MM.1S (cell line): Measurements from ENCODE around the gene RCSD1.

ENCODE experiments used
- DNase-seq: peaks from one replicate; pipeline ENCODE4 v3.0.0-alpha.2; 2015
- H2AFZ ChIP-seq: fragments of 300-600 bp; sonication (generic); 2 replicates; pipeline ENCODE4 v1.6.0; 2016; ENCODE audit warnings: antibody characterized with exemption, low read length
- H3F3A ChIP-seq: fragments of 300-600 bp; sonication (generic); 2 replicates; pipeline ENCODE4 v1.6.1; 2016; ENCODE audit warnings: mild to moderate bottlenecking, antibody characterized with exemption, low read length, moderate library complexity, mixed read lengths; ENCODE audit not compliant: insufficient read depth
- H3K27ac ChIP-seq: fragments of 300-600 bp; sonication (generic); 2 replicates; pipeline ENCODE4 v1.5.1; 2016; ENCODE audit warnings: mild to moderate bottlenecking, low read length
- H3K27me3 ChIP-seq: fragments of 300-600 bp; sonication (generic); replicated peaks from 2 replicates; pipeline ENCODE4 v1.6.0; 2016; ENCODE audit warnings: low read length; ENCODE audit not compliant: insufficient read depth
- H3K36me3 ChIP-seq: fragments of 300-600 bp; sonication (generic); replicated peaks from 2 replicates; pipeline ENCODE4 v1.6.1; 2016; ENCODE audit warnings: mild to moderate bottlenecking, low read length, mixed read lengths; ENCODE audit not compliant: insufficient read depth
- H3K4me1 ChIP-seq: fragments of 300-600 bp; sonication (generic); 2 replicates; pipeline ENCODE4 v1.6.1; 2016; ENCODE audit warnings: low read length, mixed read lengths
- H3K4me2 ChIP-seq: fragments of 300-600 bp; sonication (generic); 2 replicates; pipeline ENCODE4 v1.6.0; 2016; ENCODE audit warnings: low read depth, low read length
- H3K4me3 ChIP-seq: fragments of 300-600 bp; sonication (generic); 2 replicates; pipeline ENCODE4 v1.5.1; 2016; ENCODE audit warnings: low read length, mixed read lengths
- H3K79me2 ChIP-seq: fragments of 300-600 bp; sonication (generic); 2 replicates; pipeline ENCODE4 v1.6.1; 2016; ENCODE audit warnings: mixed run types, low read length, mixed read lengths
- H3K9ac ChIP-seq: fragments of 300-600 bp; sonication (generic); 2 replicates; pipeline ENCODE4 v1.6.1; 2016; ENCODE audit warnings: low read length, mixed read lengths
- H3K9me2 ChIP-seq: fragments of 300-600 bp; sonication (generic); replicated peaks from 2 replicates; pipeline ENCODE4 v1.6.1; 2016; ENCODE audit warnings: mild to moderate bottlenecking, low read length, mixed read lengths; ENCODE audit not compliant: insufficient read depth
- H3K9me3 ChIP-seq: fragments of 300-600 bp; sonication (generic); replicated peaks from 2 replicates; pipeline ENCODE4 v1.6.1; 2016; ENCODE audit warnings: mild to moderate bottlenecking, low read length, mixed read lengths; ENCODE audit not compliant: insufficient read depth
- H4K20me1 ChIP-seq: fragments of 300-600 bp; sonication (generic); 2 replicates; pipeline ENCODE4 v1.6.1; 2016; ENCODE audit warnings: mild to moderate bottlenecking, low read length, moderate library complexity, mixed read lengths; ENCODE audit not compliant: insufficient read depth
- CTCF ChIP-seq: fragments of 300-600 bp; sonication (generic); IDR thresholded peaks from 2 replicates; pipeline ENCODE4 v1.5.1; 2016; ENCODE audit warnings: antibody characterized with exemption, low read length, mixed read lengths
- EZH2 ChIP-seq: fragments of 300-600 bp; sonication (generic); optimal IDR thresholded peaks from 2 replicates; pipeline ENCODE3; 2017; ENCODE audit warnings: low read depth, mild to moderate bottlenecking, antibody characterized with exemption, low read length, mixed read lengths
- EZH2phosphoT487 ChIP-seq: fragments of 300-600 bp; sonication (generic); IDR thresholded peaks from 2 replicates; pipeline ENCODE4 v1.6.1; 2018; ENCODE audit warnings: antibody characterized with exemption, low read length

RCSD1 gene

GRCh38 chr1:167672831-167673230, 42.8 kb downstream of the RCSD1 start:
- DNase-seq: no peak
- Histone ChIP-seq H3K9ac (no peak overlapping the region), H3K9me3 (no peaks in the 10 kb centered on the region), H3K4me1 (no peaks in the 10 kb centered on the region), H3K36me3 (no peaks in the 10 kb centered on the region), H3K4me2 (no peak overlapping the region), H3K27me3 (no peaks in the 10 kb centered on the region), H3K9me2 (no peaks in the 10 kb centered on the region), H2AFZ (no peak overlapping the region), H3K79me2 (no peaks in the 10 kb centered on the region; the same call in 1 of the 2 replicates), H3K4me3 (no peak overlapping the region), H4K20me1 (no peaks in the 10 kb centered on the region), H3K27ac (no peak overlapping the region), H3F3A (no peaks in the 10 kb centered on the region)
- TF ChIP-seq CTCF (no peak), EZH2 (no peak), EZH2phosphoT487 (no peak)

GRCh38 chr1:167673265-167673664, 43.2 kb downstream of the RCSD1 start:
- Histone ChIP-seq H3K9ac (no peak overlapping the region), H3K4me1 (no peaks in the 10 kb centered on the region), H3F3A (no peaks in the 10 kb centered on the region), H3K79me2 (no peaks in the 10 kb centered on the region; the same call in 1 of the 2 replicates), H3K9me3 (no peaks in the 10 kb centered on the region), H3K27me3 (no peaks in the 10 kb centered on the region), H3K36me3 (no peaks in the 10 kb centered on the region), H3K4me2 (no peak overlapping the region), H3K4me3 (no peak overlapping the region), H3K9me2 (no peaks in the 10 kb centered on the region), H3K27ac (no peak overlapping the region), H2AFZ (no peak overlapping the region), H4K20me1 (no peaks in the 10 kb centered on the region)
- TF ChIP-seq CTCF (no peak), EZH2phosphoT487 (no peak), EZH2 (no peak)
- DNase-seq: no peak

- DNase-seq: no peak
- Histone ChIP-seq H4K20me1 (no peaks in the 10 kb centered on the region), H3K27ac (no peak overlapping the region), H3K79me2 (no peaks in the 10 kb centered on the region; the same call in 1 of the 2 replicates), H3F3A (no peaks in the 10 kb centered on the region), H3K4me3 (no peak overlapping the region), H3K36me3 (no peaks in the 10 kb centered on the region), H3K4me2 (no peak overlapping the region), H3K4me1 (no peaks in the 10 kb centered on the region), H2AFZ (no peak overlapping the region), H3K9me3 (no peaks in the 10 kb centered on the region), H3K9ac (no peak overlapping the region), H3K9me2 (no peaks in the 10 kb centered on the region), H3K27me3 (no peaks in the 10 kb centered on the region)
- TF ChIP-seq EZH2phosphoT487 (no peak), EZH2 (no peak), CTCF (no peak)
Measured at GRCh38 chr1:167674156-167674555, 44.1 kb downstream of the RCSD1 start.
